Esophagus muscularis mucosa (tissue), 3 donors: ENCODE data around the gene GLI3.

Experiments
- POLR2A ChIP-seq: fragments of 450-650 bp; IDR thresholded peaks from one replicate; pipeline ENCODE4 v1.6.1; 2017; ENCODE audit warnings: antibody characterized with exemption, moderate library complexity, mild to moderate bottlenecking, low read depth
- TF ChIP-seq, protein P1 (sequence below), 3 experiments: fragments of 200-600 bp in 2 of 3; fragments of 450-650 bp in 1 of 3; sonication (generic) in 2 of 3; IDR thresholded peaks; one replicate each; pipeline ENCODE4 v1.5.1; 2017 to 2019; ENCODE audit warnings: antibody characterized with exemption in 3 of 3, mild to moderate bottlenecking in 2 of 3, moderate library complexity in 1 of 3

DNA sequence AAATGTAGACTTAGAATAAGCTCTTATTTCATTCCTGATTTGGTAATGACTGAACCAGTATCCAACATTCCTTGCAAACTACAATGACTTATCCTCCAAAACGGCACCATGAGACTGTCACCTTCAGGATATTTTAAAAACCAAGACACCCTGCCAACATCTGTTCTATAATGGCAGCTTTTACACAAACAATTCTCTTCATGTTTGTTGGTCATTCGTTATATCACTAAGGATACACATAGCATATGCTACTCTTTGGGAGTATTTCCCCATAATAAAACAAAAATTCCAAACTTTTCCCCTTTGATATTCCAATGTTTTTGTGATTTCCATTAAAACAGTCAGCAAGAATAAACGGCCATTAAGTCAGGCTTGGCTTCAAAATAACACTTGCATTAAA lies 215.4 kb downstream of the GLI3 start:
- TF ChIP-seq, protein P1, sequence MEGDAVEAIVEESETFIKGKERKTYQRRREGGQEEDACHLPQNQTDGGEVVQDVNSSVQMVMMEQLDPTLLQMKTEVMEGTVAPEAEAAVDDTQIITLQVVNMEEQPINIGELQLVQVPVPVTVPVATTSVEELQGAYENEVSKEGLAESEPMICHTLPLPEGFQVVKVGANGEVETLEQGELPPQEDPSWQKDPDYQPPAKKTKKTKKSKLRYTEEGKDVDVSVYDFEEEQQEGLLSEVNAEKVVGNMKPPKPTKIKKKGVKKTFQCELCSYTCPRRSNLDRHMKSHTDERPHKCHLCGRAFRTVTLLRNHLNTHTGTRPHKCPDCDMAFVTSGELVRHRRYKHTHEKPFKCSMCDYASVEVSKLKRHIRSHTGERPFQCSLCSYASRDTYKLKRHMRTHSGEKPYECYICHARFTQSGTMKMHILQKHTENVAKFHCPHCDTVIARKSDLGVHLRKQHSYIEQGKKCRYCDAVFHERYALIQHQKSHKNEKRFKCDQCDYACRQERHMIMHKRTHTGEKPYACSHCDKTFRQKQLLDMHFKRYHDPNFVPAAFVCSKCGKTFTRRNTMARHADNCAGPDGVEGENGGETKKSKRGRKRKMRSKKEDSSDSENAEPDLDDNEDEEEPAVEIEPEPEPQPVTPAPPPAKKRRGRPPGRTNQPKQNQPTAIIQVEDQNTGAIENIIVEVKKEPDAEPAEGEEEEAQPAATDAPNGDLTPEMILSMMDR (IDR thresholded peaks at IDR 0.05) = no peak
- TF ChIP-seq POLR2A = no peak
